ENCODE measurements around the gene MEP1A. TPM values are rescaled to one million over a fixed set of nuclear protein-coding genes. Genes with fewer than 3 reads are reported as not detected.

MEP1A gene
- polyA plus RNA-seq, 2 of the 4 experiments (the other 2 are of a cell fraction), result not detected

DNA sequence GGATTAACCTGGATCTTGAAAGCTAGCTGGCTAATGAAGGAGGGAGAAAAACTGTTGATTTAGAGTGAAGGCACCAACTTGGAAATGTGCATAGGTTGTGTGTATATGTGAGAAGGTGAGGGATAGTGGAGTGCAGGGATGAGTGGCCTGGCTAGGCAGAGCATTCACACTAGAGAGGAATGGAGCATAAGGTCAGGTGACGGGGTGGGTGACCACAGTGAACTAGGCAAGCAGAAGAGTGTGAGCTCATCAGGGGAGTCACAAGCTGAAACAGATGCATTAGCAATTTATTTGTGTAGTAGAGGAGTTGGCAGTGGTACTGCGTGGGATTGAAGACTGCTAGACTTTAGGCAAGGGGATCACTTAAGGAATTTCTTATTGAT is 36.0 kb upstream of the MEP1A start:
- ChIA-PET CTCF (no interaction called here), POLR2A (no interaction called here)
- Histone ChIP-seq H3K4me3 (no peak overlapping the region), H3K4me2 (no peak overlapping the region), H3K27ac (no peak overlapping the region), H3K4me1 (no peaks in the 10 kb centered on the region), H3K9me3 (no peaks in the 10 kb centered on the region)
- TF ChIP-seq EP300 (IDR thresholded peaks at IDR 0.05), result no peak
- TF ChIP-seq MAZ (IDR thresholded peaks at IDR 0.05; ENCODE audit: borderline replicate concordance, low read depth, low read length), result no peak
- TF ChIP-seq SREBF2 (IDR thresholded peaks at IDR 0.05), result no peak
- TF ChIP-seq E2F6 (IDR thresholded peaks at IDR 0.05; ENCODE audit: borderline replicate concordance, low read depth), result no peak
- no peak for TF ChIP-seq REST (IDR thresholded peaks at IDR 0.05)
- ATAC-seq, result no peak
- DNase-seq (ENCODE audit: low read depth in 1 of 2, low spot score in 1 of 2), result no peak
- FAIRE-seq, result no peak
- 26% methylated on average over 2 of the region's 2 CpGs for WGBS (ENCODE audit: missing lambda C conversion rate)

GRCh38 chr6:46758960-46759753 is 34.0 kb upstream of the MEP1A start:
- ChIA-PET POLR2A (no interaction called here), CTCF (interaction anchor here (0.5 kb wide), 1 partner anchor 21 kb away, joined by 3 read pairs; no protein-coding TSS in a partner anchor)
- Histone ChIP-seq H3K9me3 (no peaks in the 10 kb centered on the region), H3K4me1 (no peaks in the 10 kb centered on the region), H3K4me2 (no peak overlapping the region), H3K4me3 (no peak overlapping the region), H3K27ac (no peak overlapping the region)
- TF ChIP-seq, protein P1, sequence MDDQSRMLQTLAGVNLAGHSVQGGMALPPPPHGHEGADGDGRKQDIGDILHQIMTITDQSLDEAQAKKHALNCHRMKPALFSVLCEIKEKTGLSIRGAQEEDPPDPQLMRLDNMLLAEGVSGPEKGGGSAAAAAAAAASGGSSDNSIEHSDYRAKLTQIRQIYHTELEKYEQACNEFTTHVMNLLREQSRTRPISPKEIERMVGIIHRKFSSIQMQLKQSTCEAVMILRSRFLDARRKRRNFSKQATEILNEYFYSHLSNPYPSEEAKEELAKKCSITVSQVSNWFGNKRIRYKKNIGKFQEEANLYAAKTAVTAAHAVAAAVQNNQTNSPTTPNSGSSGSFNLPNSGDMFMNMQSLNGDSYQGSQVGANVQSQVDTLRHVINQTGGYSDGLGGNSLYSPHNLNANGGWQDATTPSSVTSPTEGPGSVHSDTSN (IDR thresholded peaks at IDR 0.05), result no peak
- TF ChIP-seq, protein P2, sequence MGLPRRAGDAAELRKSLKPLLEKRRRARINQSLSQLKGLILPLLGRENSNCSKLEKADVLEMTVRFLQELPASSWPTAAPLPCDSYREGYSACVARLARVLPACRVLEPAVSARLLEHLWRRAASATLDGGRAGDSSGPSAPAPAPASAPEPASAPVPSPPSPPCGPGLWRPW (IDR thresholded peaks at IDR 0.05), result no peak
- TF ChIP-seq SREBF2 (IDR thresholded peaks at IDR 0.05) (no peak), MAFK (IDR thresholded peaks at IDR 0.05; ENCODE audit: partially characterized antibody) (peak; percentile 76)
- 44% methylated on average over 4 of the region's 4 CpGs for WGBS (ENCODE audit: missing lambda C conversion rate)
- DNase-seq (ENCODE audit: low read depth in 1 of 2, low spot score in 1 of 2) (no peak), FAIRE-seq (no peak), ATAC-seq (no peak)

DNA sequence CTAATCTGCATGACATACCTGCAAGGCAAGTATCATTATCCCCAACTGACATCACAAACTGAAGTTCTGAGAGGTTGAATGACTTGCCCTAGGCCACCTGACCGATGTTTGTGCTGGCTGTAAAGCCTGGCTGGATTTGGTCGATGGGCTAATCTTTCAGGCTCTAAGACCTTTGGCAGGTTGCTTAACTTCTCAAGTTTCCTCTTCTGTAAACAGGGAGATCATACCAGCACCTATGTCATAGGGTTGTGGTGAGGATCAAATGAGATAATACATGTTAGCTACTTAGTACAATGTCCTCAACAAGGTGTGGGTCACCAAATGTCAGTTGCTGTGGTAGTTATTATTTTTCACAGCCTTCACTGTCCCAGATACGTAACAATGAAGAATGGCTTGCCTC is 32.3 kb upstream of the MEP1A start:
- CTCF ChIA-PET, result interaction anchor here (0.9 kb wide), 1 partner anchor 9 kb away, joined by 3 read pairs; no protein-coding TSS in a partner anchor
- Histone ChIP-seq H3K4me3 (no peak overlapping the region), H3K4me2 (no peak overlapping the region), H3K27ac (no peak overlapping the region), H3K9me3 (no peaks in the 10 kb centered on the region), H3K4me1 (no peaks in the 10 kb centered on the region)
- FAIRE-seq (no peak), ATAC-seq (no peak), DNase-seq (ENCODE audit: low read depth in 1 of 2, low spot score in 1 of 2) (no peak)
- 5% methylated on average over 3 of the region's 3 CpGs for WGBS (ENCODE audit: missing lambda C conversion rate)
- POLR2A ChIA-PET, result no interaction called here
- TF ChIP-seq FOXS1 (CRISPR knock-in tag; IDR thresholded peaks at IDR 0.05) (no peak), FOSB (CRISPR knock-in tag; IDR thresholded peaks at IDR 0.05) (no peak), BCL3 (IDR thresholded peaks at IDR 0.05) (no peak), CEBPB (IDR thresholded peaks at IDR 0.05) (no peak), TP53 (CRISPR knock-in tag; IDR thresholded peaks at IDR 0.05) (no peak)
- TF ChIP-seq, protein P3, sequence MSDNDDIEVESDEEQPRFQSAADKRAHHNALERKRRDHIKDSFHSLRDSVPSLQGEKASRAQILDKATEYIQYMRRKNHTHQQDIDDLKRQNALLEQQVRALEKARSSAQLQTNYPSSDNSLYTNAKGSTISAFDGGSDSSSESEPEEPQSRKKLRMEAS (IDR thresholded peaks at IDR 0.05), result no peak
- TF ChIP-seq, protein P4, sequence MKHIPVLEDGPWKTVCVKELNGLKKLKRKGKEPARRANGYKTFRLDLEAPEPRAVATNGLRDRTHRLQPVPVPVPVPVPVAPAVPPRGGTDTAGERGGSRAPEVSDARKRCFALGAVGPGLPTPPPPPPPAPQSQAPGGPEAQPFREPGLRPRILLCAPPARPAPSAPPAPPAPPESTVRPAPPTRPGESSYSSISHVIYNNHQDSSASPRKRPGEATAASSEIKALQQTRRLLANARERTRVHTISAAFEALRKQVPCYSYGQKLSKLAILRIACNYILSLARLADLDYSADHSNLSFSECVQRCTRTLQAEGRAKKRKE (CRISPR knock-in tag; IDR thresholded peaks at IDR 0.05; ENCODE audit: low read depth), result no peak

Data from A549 (cell line).